NCI-H187 (cell line): ENCODE measurements around the gene CYSRT1.
"Not testable (repeated sequence)": the region's sequence is repeated elsewhere in the genome, so short reads cannot be mapped to it uniquely, and the experiment has no call there.

Experiments used
- DNase-seq, 2 experiments: peaks; one replicate each; lab custom pipeline; 2025; lab: John Stamatoyannopoulos, UW

The CYSRT1 gene

GRCh38 chr9:137252555-137253506 lies 27.9 kb downstream of the CYSRT1 start:
- no peak for DNase-seq

GRCh38 chr9:137253717-137254623 lies 29.0 kb downstream of the CYSRT1 start:
- DNase-seq, result no peak

GRCh38 chr9:137254624-137255447 lies 29.9 kb downstream of the CYSRT1 start, which contains the start of gene NELFB:
TSS of gene NELFB (plus strand) at chr9:137255327.
- peak; percentile 52 to 57 for DNase-seq

- no peak for DNase-seq
These were observed 30.6 kb downstream of the CYSRT1 start for GRCh38 chr9:137255448-137256114.

- no peak for DNase-seq
These were observed 31.4 kb downstream of the CYSRT1 start for GRCh38 chr9:137256362-137256761.

GRCh38 chr9:137256856-137257255 lies 31.9 kb downstream of the CYSRT1 start:
- DNase-seq, result no peak

GRCh38 chr9:137262173-137262908 lies 37.4 kb downstream of the CYSRT1 start:
- not testable (repeated sequence) for DNase-seq

GRCh38 chr9:137262909-137263285 lies 37.9 kb downstream of the CYSRT1 start:
- no peak for DNase-seq

GRCh38 chr9:137263506-137263905 lies 38.5 kb downstream of the CYSRT1 start:
- no peak for DNase-seq

- no peak for DNase-seq
These were observed 39.1 kb downstream of the CYSRT1 start for GRCh38 chr9:137264067-137264466.

GRCh38 chr9:137265496-137266161 lies 40.7 kb downstream of the CYSRT1 start:
- DNase-seq, result no peak

GRCh38 chr9:137266162-137266527 lies 41.2 kb downstream of the CYSRT1 start:
- DNase-seq, result no peak

- no peak for DNase-seq
These were observed 41.8 kb downstream of the CYSRT1 start for GRCh38 chr9:137266585-137267453.

GRCh38 chr9:137267933-137268355 lies 43.0 kb downstream of the CYSRT1 start:
- no peak for DNase-seq

GRCh38 chr9:137268538-137269201 lies 43.7 kb downstream of the CYSRT1 start:
- DNase-seq, result no peak

- no peak for DNase-seq
These were observed 44.3 kb downstream of the CYSRT1 start for GRCh38 chr9:137269231-137269772.

- no peak for DNase-seq
These were observed 46.1 kb downstream of the CYSRT1 start for GRCh38 chr9:137270929-137271695.
